GM21825 (cell line): ENCODE results near the gene NUP188.
A peak's percentile ranks its signal among the peaks of the same experiment; 100 is the strongest.
"Not testable (repeated sequence)": the region's sequence is repeated elsewhere in the genome, so short reads cannot be mapped to it uniquely, and the experiment has no call there.

Experiments
- ATAC-seq: cut with Tn5 transposase; IDR thresholded peaks from one replicate; pipeline ENCODE4 v1.9.1; 2021; ENCODE audit warnings: mild to moderate bottlenecking, moderate library complexity; ENCODE audit not compliant: unreplicated experiment

NUP188 gene

GRCh38 chr9:129027685-129028191 is 80.2 kb downstream of the NUP188 start:
- peak; percentile 22 for ATAC-seq

GRCh38 chr9:129028192-129028966 is 80.9 kb downstream of the NUP188 start, which contains the start of gene SH3GLB2:
TSS of gene SH3GLB2 (minus strand) at chr9:129028331. CDS start at chr9:129028154, 177 bp downstream.
- peak; percentile 70 for ATAC-seq

GRCh38 chr9:129030191-129030590 is 82.7 kb downstream of the NUP188 start:
- no peak for ATAC-seq

- ATAC-seq: no peak
Observed at GRCh38 chr9:129031514-129031913, 84.0 kb downstream of the NUP188 start.

DNA sequence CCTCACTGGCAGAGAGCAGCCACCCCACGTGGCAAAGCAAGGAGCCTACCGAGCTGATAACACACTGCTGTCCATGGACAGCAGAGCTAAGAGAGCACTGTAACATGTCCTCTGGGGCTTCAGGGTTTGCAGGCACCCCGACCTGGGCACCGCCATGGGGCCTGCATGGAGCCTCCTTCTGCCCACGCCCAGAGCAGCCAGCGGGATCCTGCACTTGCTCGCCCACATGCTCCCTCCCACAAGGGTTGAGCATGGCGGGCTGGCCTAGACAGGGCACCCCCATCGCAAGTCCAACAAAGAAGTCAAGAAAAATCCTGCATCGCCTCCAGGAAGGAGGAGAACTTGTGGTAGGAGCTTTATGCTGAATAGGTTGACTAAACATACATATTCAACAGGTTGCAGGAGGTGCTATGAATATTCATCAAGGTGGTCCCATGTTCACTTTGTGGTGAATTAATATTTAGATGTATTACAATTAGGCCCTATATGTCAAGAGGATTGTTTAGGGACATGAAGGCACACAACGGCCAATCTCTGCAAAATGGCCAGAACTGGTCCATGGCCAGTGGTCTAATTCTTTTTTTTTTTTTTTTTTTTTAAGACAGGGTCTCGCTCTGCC is 85.2 kb downstream of the NUP188 start:
- ATAC-seq: no peak

- no peak for ATAC-seq
Observed at GRCh38 chr9:129033216-129033615, 85.7 kb downstream of the NUP188 start.

GRCh38 chr9:129035838-129036237 is 88.3 kb downstream of the NUP188 start:
- ATAC-seq: not testable (repeated sequence)

DNA sequence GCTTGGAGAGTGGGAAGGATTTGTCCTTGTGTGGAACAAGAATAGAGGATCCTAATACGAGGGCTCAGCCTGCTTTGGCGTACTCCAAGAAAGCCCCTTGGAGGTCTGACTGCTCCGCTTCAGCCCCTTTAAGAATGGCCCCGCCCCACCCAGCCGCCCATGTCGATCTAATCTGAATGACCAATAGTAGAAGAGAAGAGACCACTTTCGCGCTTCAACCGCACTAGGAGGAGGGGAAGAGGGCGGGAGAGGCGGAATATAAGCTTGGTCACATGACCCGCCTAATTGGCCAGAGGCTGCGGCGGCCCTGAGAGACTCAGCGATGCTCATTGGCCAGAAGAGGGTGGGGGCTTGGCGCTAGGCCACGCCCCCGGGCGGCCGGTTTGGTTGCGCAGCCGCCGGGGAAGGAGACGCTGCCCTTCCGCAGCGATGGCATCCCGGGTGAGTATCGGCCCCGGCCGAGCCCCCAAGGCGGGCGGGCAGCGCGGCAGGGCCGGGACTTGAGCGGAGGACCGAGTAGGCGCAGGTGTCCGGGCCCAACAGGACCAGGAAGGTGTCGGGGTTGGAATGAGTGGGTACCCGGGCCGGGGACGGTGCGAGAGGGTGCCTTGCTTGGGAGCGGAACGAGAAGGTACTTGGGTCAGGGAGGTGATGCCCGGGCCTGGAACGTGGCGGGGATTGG is 88.9 kb downstream of the NUP188 start, which contains the start of gene MIGA2:
Gene MIGA2 (plus strand): TSS at position 386 of the 682 bp plus-strand sequence. CDS start 3,969 bp downstream, outside the sequence.
- peak; percentile 90 for ATAC-seq

- no peak for ATAC-seq
Observed at GRCh38 chr9:129036923-129037766, 89.6 kb downstream of the NUP188 start.

- no peak for ATAC-seq
Observed at GRCh38 chr9:129037767-129038098, 90.2 kb downstream of the NUP188 start.

DNA sequence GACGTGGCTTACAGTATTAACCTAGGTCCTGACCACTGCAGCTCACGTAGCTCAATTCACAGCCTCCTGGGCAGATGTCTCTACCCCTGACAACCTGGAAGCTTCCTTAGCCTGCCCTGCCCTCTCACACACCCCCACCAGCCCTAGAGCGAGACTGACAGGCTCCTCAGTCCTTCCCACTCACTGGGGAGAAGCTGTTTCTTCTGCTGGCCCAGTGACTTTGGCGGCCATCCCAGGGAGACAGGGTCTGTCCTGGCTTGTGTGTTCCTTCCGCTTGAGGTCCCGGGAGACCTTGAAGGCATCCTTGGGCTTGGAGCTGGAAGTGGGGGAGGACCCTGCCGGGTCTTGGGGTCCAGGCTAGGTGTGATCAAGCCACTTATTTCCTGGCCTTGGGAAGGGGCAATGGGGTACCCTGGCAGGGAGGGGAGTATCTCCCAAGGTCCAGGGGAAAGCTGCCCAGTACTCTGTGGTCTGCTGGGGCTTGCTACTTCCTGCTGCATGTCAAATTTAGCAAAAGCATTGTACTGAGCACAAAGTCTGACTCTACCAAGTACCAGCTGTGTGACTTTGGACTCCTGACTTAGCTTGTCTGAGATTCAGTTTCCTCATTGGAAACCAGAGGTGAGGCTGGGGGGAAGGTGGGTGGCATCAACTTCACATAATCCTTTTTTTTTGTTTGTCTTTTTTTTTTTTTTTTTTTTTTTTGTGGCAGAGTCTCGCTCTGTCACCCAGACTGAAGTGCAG is 90.8 kb downstream of the NUP188 start:
- no peak for ATAC-seq

GRCh38 chr9:129040113-129040643 is 92.7 kb downstream of the NUP188 start:
- ATAC-seq: no peak

DNA sequence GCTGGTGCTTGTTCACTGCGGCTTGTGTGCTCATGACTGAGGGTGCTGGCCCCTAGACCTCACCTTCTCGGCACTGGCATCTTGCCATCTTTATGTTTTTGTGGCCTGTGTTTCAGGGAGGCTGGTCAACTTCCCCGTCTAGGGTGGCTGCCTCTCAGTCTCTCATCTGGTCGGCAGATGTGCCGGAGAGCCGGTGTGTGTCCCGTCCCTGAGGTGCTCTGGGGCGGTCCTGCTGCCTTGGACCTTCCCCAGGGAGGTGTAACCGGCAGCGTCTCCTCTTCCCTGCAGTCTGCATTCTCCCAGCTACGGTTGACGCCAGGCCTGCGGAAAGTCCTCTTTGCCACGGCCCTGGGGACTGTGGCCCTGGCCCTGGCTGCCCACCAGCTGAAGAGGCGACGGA is 94.5 kb downstream of the NUP188 start:
- ATAC-seq: no peak

GRCh38 chr9:129052592-129052991 is 105.1 kb downstream of the NUP188 start:
- no peak for ATAC-seq

GRCh38 chr9:129053020-129053419 is 105.5 kb downstream of the NUP188 start:
- no peak for ATAC-seq

DNA sequence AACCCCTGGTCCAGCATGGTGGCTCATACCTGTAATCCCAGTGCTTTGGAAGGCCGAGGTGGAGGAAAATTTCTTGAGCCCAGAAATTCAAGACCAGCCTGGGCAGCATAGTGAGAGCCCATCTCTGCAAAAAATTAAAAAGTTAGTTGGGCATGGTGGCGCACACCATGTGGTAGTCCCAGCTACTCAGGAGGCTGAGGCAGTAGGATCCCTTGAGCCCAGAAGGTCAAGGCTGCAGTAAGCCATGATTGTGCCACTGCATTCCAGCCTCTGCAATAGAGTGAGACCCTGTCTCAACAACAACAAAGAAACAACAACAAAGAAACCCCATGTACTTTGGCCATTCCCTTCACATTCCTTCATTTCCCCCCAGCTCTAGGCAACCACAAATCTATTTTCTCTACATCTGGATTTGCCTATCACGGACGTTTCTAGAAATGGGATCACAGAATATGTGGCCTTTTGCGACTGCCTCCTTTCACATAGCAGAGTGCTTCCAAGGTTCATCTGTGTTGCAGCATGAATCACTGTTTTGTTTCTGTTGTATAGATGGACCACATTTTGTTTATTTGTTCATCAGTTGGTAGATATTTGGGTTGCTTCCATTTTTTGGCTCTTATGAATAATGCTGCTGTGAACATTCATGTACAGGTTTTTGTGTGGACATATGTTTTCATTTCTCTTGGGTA is 106.8 kb downstream of the NUP188 start:
- ATAC-seq: no peak
